ENCODE measurements around the gene PC. TPM values are rescaled to one million over a fixed set of nuclear protein-coding genes. Genes with fewer than 3 reads are reported as not detected.
"Not testable (repeated sequence)": the region's sequence is repeated elsewhere in the genome, so short reads cannot be mapped to it uniquely, and the experiment has no call there.

PC gene, protein sequence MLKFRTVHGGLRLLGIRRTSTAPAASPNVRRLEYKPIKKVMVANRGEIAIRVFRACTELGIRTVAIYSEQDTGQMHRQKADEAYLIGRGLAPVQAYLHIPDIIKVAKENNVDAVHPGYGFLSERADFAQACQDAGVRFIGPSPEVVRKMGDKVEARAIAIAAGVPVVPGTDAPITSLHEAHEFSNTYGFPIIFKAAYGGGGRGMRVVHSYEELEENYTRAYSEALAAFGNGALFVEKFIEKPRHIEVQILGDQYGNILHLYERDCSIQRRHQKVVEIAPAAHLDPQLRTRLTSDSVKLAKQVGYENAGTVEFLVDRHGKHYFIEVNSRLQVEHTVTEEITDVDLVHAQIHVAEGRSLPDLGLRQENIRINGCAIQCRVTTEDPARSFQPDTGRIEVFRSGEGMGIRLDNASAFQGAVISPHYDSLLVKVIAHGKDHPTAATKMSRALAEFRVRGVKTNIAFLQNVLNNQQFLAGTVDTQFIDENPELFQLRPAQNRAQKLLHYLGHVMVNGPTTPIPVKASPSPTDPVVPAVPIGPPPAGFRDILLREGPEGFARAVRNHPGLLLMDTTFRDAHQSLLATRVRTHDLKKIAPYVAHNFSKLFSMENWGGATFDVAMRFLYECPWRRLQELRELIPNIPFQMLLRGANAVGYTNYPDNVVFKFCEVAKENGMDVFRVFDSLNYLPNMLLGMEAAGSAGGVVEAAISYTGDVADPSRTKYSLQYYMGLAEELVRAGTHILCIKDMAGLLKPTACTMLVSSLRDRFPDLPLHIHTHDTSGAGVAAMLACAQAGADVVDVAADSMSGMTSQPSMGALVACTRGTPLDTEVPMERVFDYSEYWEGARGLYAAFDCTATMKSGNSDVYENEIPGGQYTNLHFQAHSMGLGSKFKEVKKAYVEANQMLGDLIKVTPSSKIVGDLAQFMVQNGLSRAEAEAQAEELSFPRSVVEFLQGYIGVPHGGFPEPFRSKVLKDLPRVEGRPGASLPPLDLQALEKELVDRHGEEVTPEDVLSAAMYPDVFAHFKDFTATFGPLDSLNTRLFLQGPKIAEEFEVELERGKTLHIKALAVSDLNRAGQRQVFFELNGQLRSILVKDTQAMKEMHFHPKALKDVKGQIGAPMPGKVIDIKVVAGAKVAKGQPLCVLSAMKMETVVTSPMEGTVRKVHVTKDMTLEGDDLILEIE
- 10 to 100 TPM in 1 of 2 donors, 1 to 10 TPM in 1; 5.5 to 11.6 TPM for total RNA-seq
- long read RNA-seq, donor 1, partial matches to known transcripts = 1 of 1 reads
- long read RNA-seq, donor 1, other reads (novel, unspliced or antisense) = 0 of 1 reads
- long read RNA-seq, donor 2, partial matches to known transcripts = 1 of 3 reads
- long read RNA-seq, donor 2, other reads (novel, unspliced or antisense) = 0 of 3 reads

DNA sequence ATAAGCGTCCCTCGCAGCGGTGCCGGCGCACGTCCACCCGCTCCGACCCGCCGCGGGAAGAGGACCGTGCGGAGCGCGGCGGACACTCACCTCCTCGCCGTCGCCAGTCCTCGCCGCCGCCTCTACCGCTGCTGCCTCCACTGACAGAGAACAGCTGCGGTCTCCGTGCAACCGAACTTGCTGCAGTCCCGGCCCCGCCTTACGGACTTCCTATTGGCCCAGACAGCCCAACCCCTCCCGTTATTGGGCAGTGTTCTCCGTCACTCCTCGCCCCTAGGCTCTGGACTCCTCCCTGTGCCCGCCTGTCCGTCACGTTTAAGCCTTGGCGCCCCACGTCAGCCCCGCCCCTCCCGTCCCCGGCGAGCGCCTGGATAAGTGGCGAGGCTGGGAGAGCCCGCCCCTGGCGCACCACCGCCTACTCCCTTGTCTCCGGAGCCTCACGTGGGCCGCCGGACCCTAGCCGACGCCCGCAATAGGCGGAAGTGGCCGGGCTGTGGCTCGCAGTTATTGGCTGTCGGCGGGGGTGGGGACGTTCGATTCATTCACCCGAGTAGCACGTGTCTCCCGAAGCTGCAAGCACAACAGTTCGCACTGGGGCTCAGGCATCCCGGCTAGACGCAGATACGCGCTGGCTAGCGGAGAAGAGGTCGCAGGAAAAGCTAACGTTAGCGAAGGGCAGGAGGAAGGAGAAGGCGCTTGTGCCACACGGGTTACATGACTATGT is at the start of gene PC:
Gene PC (minus strand): TSS at position 152 of the 724 bp plus-strand sequence. CDS start 86,224 bp downstream, outside the sequence.
- peak; percentile 100 for DNase-seq (ENCODE audit: low spot score)
- intact Hi-C loops (cut with DNase I) = no loop called here

DNA sequence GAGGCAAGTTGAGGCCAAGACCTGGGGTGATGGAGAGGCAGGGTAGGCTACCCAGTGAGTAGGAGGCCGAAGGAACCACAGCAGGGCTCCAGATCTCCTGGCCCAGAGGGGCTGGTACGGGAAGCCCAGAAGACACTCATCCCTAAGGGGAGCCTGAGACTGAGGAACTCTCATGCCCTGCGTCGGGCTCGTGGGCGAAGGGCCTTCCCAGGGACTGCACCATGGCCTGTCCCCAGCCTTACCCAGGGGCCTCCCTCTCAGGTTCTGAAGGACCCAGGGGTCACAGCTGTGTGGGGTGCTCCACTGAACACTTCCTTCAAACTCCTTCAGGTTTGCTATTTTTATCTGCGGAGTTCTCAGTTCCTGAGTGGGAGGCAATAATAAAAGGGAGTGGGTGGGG is 48.9 kb upstream of the PC start:
- intact Hi-C loops (cut with DNase I) = no loop called here
- no peak for DNase-seq (ENCODE audit: low spot score)

DNA sequence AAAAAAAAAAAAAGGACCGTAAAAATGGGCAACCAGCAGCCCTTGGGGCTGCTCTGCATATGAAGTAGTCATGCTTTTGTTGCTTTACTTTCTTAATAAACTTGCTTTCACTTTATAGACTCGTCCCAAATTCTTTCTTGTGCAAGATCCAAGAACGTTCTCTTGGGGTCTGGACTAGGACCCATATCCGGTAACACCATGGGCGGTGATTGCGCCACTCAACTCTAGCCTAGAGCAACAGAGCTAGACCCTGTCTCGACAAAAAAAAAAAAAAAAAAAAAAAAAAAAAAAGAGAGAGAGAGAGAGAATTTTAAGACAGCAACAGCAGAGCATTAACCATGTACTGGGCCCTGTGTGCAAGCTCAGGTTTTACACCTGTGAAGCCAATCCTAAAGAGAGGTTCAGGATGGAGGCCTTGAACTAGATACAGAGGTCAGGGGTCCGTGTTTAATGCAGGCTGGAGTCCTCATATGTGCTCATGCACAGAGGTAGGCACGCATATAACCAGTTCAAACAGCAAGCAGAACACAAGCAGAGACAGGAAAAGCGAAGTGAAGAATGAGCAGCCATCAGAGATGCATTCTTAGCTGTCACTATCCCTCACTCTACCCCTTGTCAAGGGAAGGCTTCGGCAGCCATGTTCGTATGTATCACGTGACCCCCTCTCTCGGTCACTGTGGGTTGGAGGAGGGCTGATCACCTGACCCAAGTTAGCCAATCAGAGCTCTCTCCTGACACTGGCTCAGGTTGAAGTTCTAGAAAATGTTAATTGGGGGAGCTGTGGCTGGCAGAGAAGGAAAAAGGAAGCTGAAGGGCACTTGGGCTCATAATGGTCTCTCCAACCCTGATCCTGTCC is 48.1 kb upstream of the PC start:
- DNase-seq (ENCODE audit: low spot score) = no peak
- intact Hi-C loops (cut with DNase I) = no loop called here

DNA sequence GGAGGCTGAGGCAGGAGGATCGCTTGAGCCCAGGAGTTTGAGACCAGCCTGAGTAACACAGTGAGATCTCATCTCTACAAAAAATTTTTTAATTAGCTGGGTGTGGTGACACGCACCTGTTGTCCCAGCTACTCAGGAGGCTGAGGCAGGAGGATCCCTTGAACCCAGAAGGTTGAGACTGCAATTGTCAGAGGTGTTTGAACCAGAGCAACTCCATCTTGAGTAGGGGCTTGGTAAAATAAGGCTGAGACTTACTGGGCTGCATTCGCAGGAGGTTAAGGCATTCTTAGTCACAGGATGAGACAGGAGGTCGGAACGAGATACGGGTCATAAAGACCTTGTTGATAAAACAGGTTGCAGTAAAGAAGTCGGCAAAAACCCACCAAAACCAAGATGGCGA is 47.0 kb upstream of the PC start:
- DNase-seq (ENCODE audit: low spot score); intact Hi-C loops (cut with DNase I): not testable (repeated sequence)

DNA sequence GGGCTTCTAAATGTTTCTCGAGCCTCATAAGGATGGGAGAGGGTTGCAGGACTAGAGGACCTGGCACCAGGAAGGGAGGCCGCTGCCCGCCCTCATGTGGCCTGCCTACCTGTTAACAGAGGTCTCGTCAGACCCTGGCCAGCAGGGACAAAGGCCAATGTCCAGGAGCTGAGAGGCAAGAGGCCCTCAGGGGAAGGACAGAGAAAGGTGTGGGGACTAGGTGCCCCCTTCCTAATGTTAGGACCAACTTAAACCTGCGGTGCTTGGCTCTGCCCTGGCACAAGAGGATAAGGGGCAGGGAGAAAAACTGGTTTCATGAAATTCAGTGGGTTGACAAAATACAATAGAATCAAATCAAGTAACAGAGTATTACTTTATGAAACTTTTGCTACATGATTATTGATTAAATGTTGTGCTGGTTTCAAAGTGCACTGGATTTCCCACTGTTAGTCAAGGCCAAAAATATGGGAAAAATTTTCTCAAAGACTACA is 44.8 kb upstream of the PC start:
- intact Hi-C loops (cut with DNase I) = no loop called here
- DNase-seq (ENCODE audit: low spot score) = no peak

DNA sequence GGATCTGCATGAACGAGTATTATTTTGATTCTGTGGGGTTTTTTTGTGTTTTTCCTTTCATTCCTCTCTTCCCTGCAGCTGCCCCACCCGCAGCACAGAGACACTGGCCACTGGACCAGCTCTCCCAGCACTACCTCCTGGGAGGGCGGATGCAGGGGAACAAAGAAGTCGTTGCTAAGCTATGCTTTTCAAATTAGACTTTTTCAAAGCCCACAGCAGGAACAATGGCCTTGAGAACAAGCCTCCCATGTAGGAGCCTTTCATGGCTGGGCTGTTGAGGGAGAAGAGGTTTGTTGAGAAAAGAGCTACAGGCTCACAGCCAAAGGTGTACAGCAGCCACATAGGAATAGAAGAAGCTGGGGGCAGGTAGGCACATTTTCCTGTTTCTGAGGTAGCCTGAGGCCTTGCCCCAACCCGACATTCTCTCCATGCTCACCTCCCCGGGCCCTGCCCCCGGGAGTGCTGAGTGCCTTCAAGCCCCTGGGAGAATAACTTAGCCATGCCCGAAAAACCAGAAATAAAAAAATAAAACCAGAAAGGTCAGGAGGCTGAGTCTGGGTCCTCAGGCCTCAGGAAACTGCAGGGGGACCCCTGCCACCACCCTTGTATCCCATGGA is 44.2 kb upstream of the PC start:
- intact Hi-C loops (cut with DNase I) = no loop called here
- no peak for DNase-seq (ENCODE audit: low spot score)

DNA sequence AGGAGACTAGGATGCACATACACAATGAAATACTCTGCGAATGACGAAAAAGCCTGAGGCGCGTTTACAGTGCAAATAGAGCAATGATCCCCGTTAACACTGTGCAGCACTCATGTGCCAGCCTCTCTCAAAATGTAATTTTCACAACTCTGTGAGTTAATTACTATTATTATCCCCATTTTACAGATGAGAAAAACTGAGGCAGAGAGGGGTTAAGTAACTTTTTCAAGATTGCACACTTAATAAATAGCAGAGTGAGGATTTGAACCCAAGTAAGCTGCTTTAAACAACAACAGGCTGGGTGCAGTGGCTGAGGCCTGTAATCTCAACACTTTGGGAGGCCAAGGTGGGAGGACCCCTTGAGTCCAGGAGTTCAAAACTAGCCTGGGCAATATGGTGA is 43.1 kb upstream of the PC start:
- intact Hi-C loops (cut with DNase I) = no loop called here
- DNase-seq (ENCODE audit: low spot score) = no peak

DNA sequence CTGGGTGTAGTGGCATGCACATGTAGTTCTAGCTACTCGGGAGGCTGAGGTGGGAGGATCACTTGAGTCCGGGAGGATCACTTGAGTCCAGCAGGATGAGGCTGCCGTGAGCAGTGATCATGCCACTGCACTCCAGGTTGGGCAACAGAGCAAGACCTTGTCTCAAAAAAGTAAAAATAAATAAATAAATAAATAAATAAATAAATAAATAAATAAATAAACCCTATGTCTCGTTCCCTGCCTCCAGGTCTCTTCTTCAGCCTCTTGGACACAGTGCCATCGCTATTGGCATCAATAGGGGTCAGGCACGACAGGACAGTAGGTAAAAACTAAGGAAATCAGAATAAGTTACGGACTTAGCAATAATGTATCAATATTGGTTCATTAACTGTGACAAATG is 41.4 kb upstream of the PC start:
- intact Hi-C loops (cut with DNase I) = no loop called here
- no peak for DNase-seq (ENCODE audit: low spot score)

DNA sequence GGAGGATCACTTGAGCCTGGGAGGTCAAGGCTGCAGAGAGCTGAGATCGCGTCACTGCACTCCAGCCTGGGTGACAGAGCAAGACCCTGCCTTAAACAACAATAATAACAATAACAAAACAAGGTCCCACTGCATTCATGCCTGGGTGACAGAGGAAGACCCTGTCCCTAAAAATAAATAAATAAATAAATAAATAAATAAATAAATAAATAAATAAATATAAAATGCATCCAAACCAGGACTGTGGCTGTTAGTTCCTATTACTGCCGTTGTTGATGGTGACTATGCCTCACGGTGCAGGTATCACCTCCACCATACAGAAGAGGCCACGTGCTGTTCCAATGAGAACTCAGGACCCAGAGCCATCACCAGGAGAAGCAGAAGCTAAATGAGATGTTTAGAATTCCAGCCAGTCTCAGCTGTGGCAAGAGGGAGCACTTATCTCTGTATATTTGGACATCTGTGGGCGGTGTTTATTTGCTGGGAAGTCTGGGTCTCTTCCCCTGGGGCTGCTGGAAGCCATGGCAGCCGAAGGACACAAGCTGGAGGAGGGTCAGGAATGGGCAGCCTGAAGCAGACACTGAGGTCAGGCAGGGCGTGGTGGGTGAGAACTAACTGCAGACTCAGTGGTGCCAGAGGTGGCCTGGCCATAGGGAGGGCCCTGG is 38.6 kb upstream of the PC start:
- DNase-seq (ENCODE audit: low spot score) = no peak
- intact Hi-C loops (cut with DNase I) = no loop called here

DNA sequence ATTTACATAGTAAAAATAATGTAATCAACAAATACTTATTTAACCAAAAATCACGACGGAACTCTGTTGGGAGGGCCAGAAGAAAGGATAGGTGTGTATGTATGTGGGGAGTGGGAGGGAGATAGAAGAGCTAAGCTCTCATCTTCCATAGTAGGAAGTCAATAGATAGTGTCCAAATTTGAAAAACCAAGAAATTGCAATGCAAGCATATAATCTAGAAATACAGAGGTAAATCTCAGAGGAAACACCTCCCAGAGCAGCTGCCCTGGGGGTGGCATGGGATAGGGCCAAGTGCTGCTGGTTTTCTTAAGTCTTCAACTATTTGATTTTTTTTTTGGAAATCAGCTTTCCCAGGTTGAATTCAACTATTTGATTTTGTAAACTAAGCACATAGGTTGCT is 33.9 kb upstream of the PC start:
- DNase-seq (ENCODE audit: low spot score) = no peak
- intact Hi-C loops (cut with DNase I) = no loop called here

DNA sequence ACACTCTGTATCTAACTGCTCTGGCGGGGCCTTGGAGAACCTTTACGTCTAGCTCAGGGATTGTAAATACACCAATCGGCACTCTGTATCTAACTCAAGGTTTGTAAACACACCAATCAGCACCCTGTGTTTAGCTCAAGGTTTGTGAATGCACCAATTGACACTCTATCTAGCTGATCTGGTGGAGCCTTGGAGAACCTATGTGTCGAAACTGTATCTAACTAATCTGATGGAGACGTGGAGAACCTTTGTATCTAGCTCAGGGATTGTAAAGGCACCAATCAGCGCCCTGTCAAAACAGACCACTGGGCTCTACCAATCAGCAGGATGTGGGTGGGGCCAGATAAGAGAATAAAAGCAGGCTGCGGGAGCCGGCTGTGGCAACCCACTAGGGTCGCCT is 31.2 kb upstream of the PC start:
- intact Hi-C loops (cut with DNase I) = not testable (repeated sequence)

DNA sequence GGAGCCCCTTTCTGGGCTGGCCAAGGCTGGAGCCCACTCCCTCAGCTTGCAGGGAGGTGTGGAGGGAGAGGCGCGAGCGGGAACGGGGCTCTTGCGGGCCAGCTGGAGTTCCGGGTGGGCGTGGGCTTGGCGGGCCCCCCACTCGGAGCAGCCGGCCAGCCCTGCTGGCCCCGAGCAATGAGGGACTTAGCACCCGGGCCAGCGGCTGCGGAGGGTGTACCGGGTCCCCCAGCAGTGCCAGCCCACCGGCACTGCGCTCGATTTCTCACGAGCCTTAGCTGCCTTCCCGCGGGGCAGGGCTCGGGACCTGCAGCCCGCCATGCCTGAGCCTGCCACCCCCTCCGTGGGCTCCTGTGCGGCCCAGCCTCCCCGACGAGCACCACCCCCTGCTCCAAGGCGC is 30.6 kb upstream of the PC start:
- intact Hi-C loops (cut with DNase I) = not testable (repeated sequence)

More for the DNA sequence above, 31.2 kb upstream of the PC start:
- not testable (repeated sequence) for DNase-seq (ENCODE audit: low spot score)

DNA sequence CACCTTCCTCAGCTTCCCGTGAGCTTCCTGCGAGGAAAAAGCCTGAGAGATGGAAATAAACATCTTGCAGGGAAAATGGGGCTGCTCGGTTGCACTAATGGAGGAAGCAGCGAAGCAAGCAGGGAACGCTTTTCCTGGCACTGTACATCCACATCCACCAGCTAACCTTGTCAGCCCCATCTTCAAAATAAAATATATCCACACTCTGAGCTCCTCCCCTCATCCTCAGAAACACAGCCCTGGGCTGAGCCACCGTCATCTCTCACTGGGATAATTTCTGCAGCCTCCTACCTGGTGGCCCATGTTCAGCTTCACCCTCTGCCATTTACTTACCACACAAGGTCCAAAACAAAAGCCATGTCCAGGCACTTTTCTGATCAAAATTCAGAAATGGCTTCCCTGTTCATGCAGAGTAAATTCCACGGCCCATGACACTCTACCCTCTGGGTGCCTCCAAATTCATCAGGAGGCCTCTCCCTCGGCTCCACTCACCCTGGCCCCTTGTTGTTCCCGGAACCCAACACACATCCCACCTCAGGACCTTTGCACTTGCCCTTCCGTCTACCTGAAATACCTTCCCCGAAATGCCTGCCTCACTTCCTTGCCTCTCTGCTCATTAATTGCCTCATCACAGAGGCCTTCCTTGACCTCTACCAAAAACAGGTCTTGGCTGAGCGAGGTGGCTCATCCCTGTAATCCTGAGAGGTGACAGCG is 29.9 kb upstream of the PC start:
- no peak for DNase-seq (ENCODE audit: low spot score)
- intact Hi-C loops (cut with DNase I) = no loop called here

More for the DNA sequence above, 30.6 kb upstream of the PC start:
- DNase-seq (ENCODE audit: low spot score) = not testable (repeated sequence)

DNA sequence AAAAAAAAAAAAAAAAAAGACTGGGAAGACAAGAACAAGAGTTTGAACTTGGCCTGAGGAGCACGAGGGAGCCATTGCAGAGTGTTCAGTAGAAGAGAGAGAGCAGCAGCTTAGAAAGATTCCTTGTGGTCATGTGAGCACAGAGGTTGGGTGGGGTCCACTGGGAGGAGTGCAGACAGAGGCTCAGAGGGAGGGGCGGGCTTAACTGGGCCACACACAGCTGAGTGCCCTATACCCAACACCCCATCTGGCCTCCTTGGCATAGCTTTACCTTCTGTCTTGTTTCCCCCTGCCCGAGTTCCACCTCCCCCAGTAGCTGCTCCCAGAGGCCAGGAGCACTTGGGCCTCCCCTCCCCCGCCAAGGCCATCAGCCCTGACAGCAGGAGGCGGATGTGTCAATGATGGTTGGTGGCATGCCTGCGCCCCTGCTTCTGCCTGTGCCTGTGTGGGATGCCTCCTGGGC is 29.0 kb upstream of the PC start:
- intact Hi-C loops (cut with DNase I) = no loop called here
- no peak for DNase-seq (ENCODE audit: low spot score)

DNA sequence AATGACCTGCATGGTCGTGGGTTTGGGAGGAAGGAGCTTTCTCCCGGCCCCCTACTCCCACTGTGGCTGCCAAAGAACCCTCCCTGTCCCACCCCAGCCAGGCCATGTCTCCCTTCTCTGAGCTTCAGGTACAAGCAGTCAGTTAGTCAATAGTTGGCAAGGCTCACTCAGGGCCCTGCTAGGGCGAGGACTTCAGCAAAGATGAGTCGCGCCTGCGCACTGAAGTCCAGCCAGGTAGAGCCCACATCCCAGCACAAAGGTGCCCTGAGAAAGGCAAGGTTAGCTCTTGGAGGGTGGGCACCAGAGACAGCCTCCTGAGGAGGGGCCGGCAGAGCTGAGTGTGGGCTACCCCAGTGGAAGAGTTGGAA is 28.0 kb upstream of the PC start:
- intact Hi-C loops (cut with DNase I) = no loop called here

DNA sequence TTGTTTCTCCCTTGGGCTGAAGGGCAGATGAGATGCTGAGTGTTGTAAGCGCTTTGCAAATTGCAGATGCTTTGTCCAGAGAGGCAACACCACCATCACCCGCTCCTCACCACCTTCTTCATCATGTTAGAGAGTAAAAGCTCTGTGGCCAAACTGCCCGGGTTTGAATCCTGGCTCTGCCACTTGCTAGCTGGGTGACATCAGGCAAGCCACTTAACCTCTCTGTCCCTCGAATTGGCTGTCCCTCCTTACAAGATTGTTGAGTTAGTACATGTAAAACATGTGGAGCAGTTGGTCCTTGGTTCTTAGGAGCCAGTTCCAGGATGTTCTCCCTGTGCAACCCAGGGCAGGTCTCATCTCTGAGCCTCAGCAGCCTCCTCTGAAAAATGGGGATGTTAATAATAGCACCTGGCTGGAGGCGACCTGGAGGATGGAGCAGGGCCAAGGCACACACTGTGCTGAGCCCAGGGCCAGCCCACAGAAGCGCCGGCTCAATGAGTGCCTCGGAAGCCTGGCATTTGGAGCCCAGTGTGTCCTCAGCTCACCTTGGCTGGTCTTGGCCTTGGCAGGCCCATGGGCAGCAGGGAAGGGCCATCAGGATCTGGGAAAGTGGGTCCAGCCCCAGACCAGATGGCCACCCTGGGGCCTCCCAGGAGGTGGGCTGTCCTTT is 27.5 kb upstream of the PC start:
- DNase-seq (ENCODE audit: low spot score) = no peak
- intact Hi-C loops (cut with DNase I) = no loop called here

More for the DNA sequence above, 28.0 kb upstream of the PC start:
- DNase-seq (ENCODE audit: low spot score) = no peak

Data from posterior vena cava (tissue), 2 donors.